NOMO-1 (cell line): ENCODE measurements around the gene MARCHF4.
A peak's percentile ranks its signal among the peaks of the same experiment; 100 is the strongest.
"Not testable (repeated sequence)": the region's sequence is repeated elsewhere in the genome, so short reads cannot be mapped to it uniquely, and the experiment has no call there.

Experiments used
- DNase-seq, 2 experiments: peaks; one replicate each; lab custom pipeline; 2025; ENCODE audit not compliant: unreplicated experiment in 2 of 2; lab: John Stamatoyannopoulos, UW

MARCHF4 gene

GRCh38 chr2:216392945-216393840 lies 20.9 kb upstream of the MARCHF4 start:
- no peak for DNase-seq

- no peak for DNase-seq
Observed at GRCh38 chr2:216392018-216392562, 19.8 kb upstream of the MARCHF4 start.

GRCh38 chr2:216391401-216391800 lies 19.1 kb upstream of the MARCHF4 start:
- no peak for DNase-seq

- DNase-seq: peak; percentile 34 to 64
Observed at GRCh38 chr2:216389570-216389969, 17.3 kb upstream of the MARCHF4 start.

GRCh38 chr2:216388046-216388884 lies 16.0 kb upstream of the MARCHF4 start:
- no peak for DNase-seq

- DNase-seq: no peak
Observed at GRCh38 chr2:216387262-216387661, 15.0 kb upstream of the MARCHF4 start.

- DNase-seq: no peak
Observed at GRCh38 chr2:216385478-216385877, 13.2 kb upstream of the MARCHF4 start.

GRCh38 chr2:216384409-216384808 lies 12.1 kb upstream of the MARCHF4 start:
- not testable (repeated sequence) for DNase-seq

GRCh38 chr2:216379977-216380376 lies 7.7 kb upstream of the MARCHF4 start:
- no peak for DNase-seq

GRCh38 chr2:216375286-216375685 lies 3.0 kb upstream of the MARCHF4 start:
- DNase-seq: no peak

- DNase-seq: no peak
Observed at GRCh38 chr2:216373896-216374295, 1.6 kb upstream of the MARCHF4 start.

GRCh38 chr2:216372761-216373291 lies 543 bp upstream of the MARCHF4 start:
- no peak for DNase-seq

GRCh38 chr2:216370961-216371712 lies 1.1 kb downstream of the MARCHF4 start:
- no peak for DNase-seq

GRCh38 chr2:216369821-216370220 lies 2.5 kb downstream of the MARCHF4 start:
- no peak for DNase-seq

- DNase-seq: no peak
Observed at GRCh38 chr2:216366777-216367471, 5.4 kb downstream of the MARCHF4 start.

- DNase-seq: no peak
Observed at GRCh38 chr2:216365518-216365917, 6.8 kb downstream of the MARCHF4 start.

- no peak for DNase-seq
Observed at GRCh38 chr2:216363221-216363620, 9.1 kb downstream of the MARCHF4 start.

- DNase-seq: no peak
Observed at GRCh38 chr2:216362730-216363129, 9.6 kb downstream of the MARCHF4 start.

- DNase-seq: no peak
Observed at GRCh38 chr2:216355711-216356110, 16.6 kb downstream of the MARCHF4 start.

- no peak for DNase-seq
Observed at GRCh38 chr2:216354306-216354705, 18.0 kb downstream of the MARCHF4 start.
